Measurements from ENCODE around the gene GUCY2C.

Gene GUCY2C

GRCh38 chr12:14647028-14647750, 49.2 kb downstream of the GUCY2C start:
- no peak overlapping the region for H3K27ac ChIP-seq
- no peak for TF ChIP-seq CTCF (conservative IDR thresholded peaks at IDR 0.05)

GRCh38 chr12:14643251-14643650, 53.1 kb downstream of the GUCY2C start:
- no peak for TF ChIP-seq CTCF (conservative IDR thresholded peaks at IDR 0.05)
- no peak overlapping the region for H3K27ac ChIP-seq

GRCh38 chr12:14638066-14638465, 58.3 kb downstream of the GUCY2C start:
- TF ChIP-seq CTCF (conservative IDR thresholded peaks at IDR 0.05), result no peak
- no peak overlapping the region for H3K27ac ChIP-seq

- H3K27ac ChIP-seq, result no peak overlapping the region
- no peak for TF ChIP-seq CTCF (conservative IDR thresholded peaks at IDR 0.05)
These were observed 60.6 kb downstream of the GUCY2C start for GRCh38 chr12:14635776-14636175.

GRCh38 chr12:14630793-14631192, 65.6 kb downstream of the GUCY2C start:
- H3K27ac ChIP-seq, result no peak overlapping the region
- TF ChIP-seq CTCF (conservative IDR thresholded peaks at IDR 0.05), result no peak

- TF ChIP-seq CTCF (conservative IDR thresholded peaks at IDR 0.05), result peak; percentile 100
- H3K27ac ChIP-seq, result no peak overlapping the region
These were observed 66.3 kb downstream of the GUCY2C start for GRCh38 chr12:14629832-14630710.

GRCh38 chr12:14628771-14629170, 67.6 kb downstream of the GUCY2C start:
- no peak overlapping the region for H3K27ac ChIP-seq
- no peak for TF ChIP-seq CTCF (conservative IDR thresholded peaks at IDR 0.05)

Data from VCaP (cell line).